Mammary epithelial cell (primary cell): ENCODE measurements around the gene RBM8A.

Experiments used
- EZH2 ChIP-seq: IDR thresholded peaks from 2 replicates; pipeline ENCODE4 v1.6.1; 2012; ENCODE audit warnings: low read length, inconsistent platforms, borderline replicate concordance
- TF ChIP-seq, protein P1 (sequence below), 2 donors: IDR thresholded peaks in 1 of 2; conservative IDR thresholded peaks in 1 of 2; 2 replicates each; pipeline ENCODE4 v1.5.1; 2011 to 2012; ENCODE audit warnings: inconsistent platforms in 2 of 2, low read length in 2 of 2, mild to moderate bottlenecking in 2 of 2, control low read depth in 1 of 2, low read depth in 1 of 2; ENCODE audit not compliant: insufficient read depth in 1 of 2; ENCODE audit errors: extremely low read depth in 1 of 2

DNA sequence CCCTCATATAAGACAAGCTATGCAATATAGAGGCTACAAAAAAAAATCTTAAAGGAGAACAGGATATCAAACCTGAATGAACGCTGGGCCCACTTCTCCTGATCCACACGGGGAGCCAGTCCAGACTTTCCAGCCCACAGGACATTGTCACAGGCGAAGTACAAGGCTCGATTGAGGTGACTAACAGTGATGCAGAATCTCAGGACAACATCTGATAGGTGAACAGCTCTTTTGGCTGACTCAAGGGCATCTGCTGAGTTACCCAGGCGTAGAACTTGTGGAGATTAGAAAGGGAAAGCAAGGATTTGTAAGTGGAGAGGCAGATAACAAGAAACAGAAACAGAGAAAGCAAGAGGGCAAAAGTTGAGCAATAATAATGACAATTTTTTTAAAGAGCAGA lies 10.5 kb downstream of the RBM8A start:
- TF ChIP-seq, protein P1, sequence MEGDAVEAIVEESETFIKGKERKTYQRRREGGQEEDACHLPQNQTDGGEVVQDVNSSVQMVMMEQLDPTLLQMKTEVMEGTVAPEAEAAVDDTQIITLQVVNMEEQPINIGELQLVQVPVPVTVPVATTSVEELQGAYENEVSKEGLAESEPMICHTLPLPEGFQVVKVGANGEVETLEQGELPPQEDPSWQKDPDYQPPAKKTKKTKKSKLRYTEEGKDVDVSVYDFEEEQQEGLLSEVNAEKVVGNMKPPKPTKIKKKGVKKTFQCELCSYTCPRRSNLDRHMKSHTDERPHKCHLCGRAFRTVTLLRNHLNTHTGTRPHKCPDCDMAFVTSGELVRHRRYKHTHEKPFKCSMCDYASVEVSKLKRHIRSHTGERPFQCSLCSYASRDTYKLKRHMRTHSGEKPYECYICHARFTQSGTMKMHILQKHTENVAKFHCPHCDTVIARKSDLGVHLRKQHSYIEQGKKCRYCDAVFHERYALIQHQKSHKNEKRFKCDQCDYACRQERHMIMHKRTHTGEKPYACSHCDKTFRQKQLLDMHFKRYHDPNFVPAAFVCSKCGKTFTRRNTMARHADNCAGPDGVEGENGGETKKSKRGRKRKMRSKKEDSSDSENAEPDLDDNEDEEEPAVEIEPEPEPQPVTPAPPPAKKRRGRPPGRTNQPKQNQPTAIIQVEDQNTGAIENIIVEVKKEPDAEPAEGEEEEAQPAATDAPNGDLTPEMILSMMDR (conservative IDR thresholded peaks at IDR 0.05 in 1 of 2, IDR thresholded peaks at IDR 0.05 in 1 of 2; ENCODE audit: extremely low read depth in 1 of 2, insufficient read depth in 1 of 2, low read depth in 1 of 2, low read length in 2 of 2) = no peak
- no peak for TF ChIP-seq EZH2
